Activated CD8-positive, alpha-beta memory T cell treated with anti-CD3 and anti-CD28 coated beads for 36 hours (primary cell): ENCODE measurements around the gene PLCE1. TPM values are rescaled to one million over a fixed set of nuclear protein-coding genes. Genes with fewer than 3 reads are reported as not detected.

Experiments used
- CTCF ChIA-PET: fragments of 350-600 bp; sonication (Branson Sonifier 250); formaldehyde crosslinking; loops from one replicate; lab custom pipeline; 2021; ENCODE audit warnings: antibody characterized with exemption; lab: Charles Lee
- POLR2A ChIA-PET: fragments of 350-600 bp; sonication (Branson Sonifier 250); formaldehyde crosslinking; loops from one replicate; lab custom pipeline; 2021; ENCODE audit warnings: antibody characterized with exemption; lab: Charles Lee
- total RNA-seq, 2 experiments: library from RNA; stranded (reverse); gene quantifications; one replicate each; pipeline ENCODE4 v1.2.3, GENCODE V29; 2021

Gene PLCE1
- total RNA-seq, 2 experiments from 2014 or later: 0.02 TPM; not detected in 1

GRCh38 chr10:94013331-94013760 lies 19.6 kb downstream of the PLCE1 start:
- ChIA-PET CTCF (no interaction called here), POLR2A (no interaction called here)

- CTCF ChIA-PET: no interaction called here
- POLR2A ChIA-PET: no interaction called here
Observed at GRCh38 chr10:94014304-94014703, 20.6 kb downstream of the PLCE1 start.

GRCh38 chr10:94016727-94017714 lies 23.3 kb downstream of the PLCE1 start:
- ChIA-PET CTCF (no interaction called here), POLR2A (no interaction called here)

- ChIA-PET POLR2A (no interaction called here), CTCF (no interaction called here)
Observed at GRCh38 chr10:94018107-94018506, 24.4 kb downstream of the PLCE1 start.

GRCh38 chr10:94023906-94024305 lies 30.2 kb downstream of the PLCE1 start:
- ChIA-PET CTCF (no interaction called here), POLR2A (no interaction called here)

GRCh38 chr10:94024407-94024806 lies 30.7 kb downstream of the PLCE1 start:
- POLR2A ChIA-PET: no interaction called here
- CTCF ChIA-PET: no interaction called here

GRCh38 chr10:94025806-94026205 lies 32.1 kb downstream of the PLCE1 start:
- ChIA-PET CTCF (no interaction called here), POLR2A (no interaction called here)

- ChIA-PET POLR2A (no interaction called here), CTCF (no interaction called here)
Observed at GRCh38 chr10:94027197-94027596, 33.5 kb downstream of the PLCE1 start.

- CTCF ChIA-PET: no interaction called here
- POLR2A ChIA-PET: no interaction called here
Observed at GRCh38 chr10:94029955-94030354, 36.2 kb downstream of the PLCE1 start.

- ChIA-PET CTCF (no interaction called here), POLR2A (no interaction called here)
Observed at GRCh38 chr10:94035982-94036765, 42.4 kb downstream of the PLCE1 start.

GRCh38 chr10:94036766-94037033 lies 43.0 kb downstream of the PLCE1 start:
- POLR2A ChIA-PET: no interaction called here

GRCh38 chr10:94037286-94037685 lies 43.6 kb downstream of the PLCE1 start:
- ChIA-PET POLR2A (no interaction called here), CTCF (no interaction called here)

More at GRCh38 chr10:94036766-94037033, 43.0 kb downstream of the PLCE1 start:
- CTCF ChIA-PET: no interaction called here

GRCh38 chr10:94038024-94038423 lies 44.3 kb downstream of the PLCE1 start:
- POLR2A ChIA-PET: no interaction called here
- CTCF ChIA-PET: no interaction called here

- ChIA-PET POLR2A (no interaction called here), CTCF (no interaction called here)
Observed at GRCh38 chr10:94041206-94041605, 47.5 kb downstream of the PLCE1 start.

- ChIA-PET POLR2A (no interaction called here), CTCF (no interaction called here)
Observed at GRCh38 chr10:94042001-94042833, 48.5 kb downstream of the PLCE1 start.

- CTCF ChIA-PET: no interaction called here
- POLR2A ChIA-PET: no interaction called here
Observed at GRCh38 chr10:94042834-94043175, 49.1 kb downstream of the PLCE1 start.
